Ectodermal cell (in vitro differentiated cells): ENCODE measurements around the gene LILRA2.
"Not testable (repeated sequence)": the region's sequence is repeated elsewhere in the genome, so short reads cannot be mapped to it uniquely, and the experiment has no call there.

Source experiments
- H3K27ac ChIP-seq: 2 replicates; pipeline ENCODE4 v1.7.0; 2013; ENCODE audit warnings: mild to moderate bottlenecking, low read depth, low read length; ENCODE audit not compliant: insufficient read depth, poor library complexity, severe bottlenecking
- H3K27me3 ChIP-seq: 2 replicates; pipeline ENCODE4 v1.7.0; 2013; ENCODE audit warnings: mild to moderate bottlenecking, low read length; ENCODE audit not compliant: insufficient read depth, control insufficient read depth, poor library complexity, severe bottlenecking
- H3K36me3 ChIP-seq: one replicate; pipeline ENCODE4 v1.7.0; 2013; ENCODE audit warnings: low read length; ENCODE audit not compliant: control insufficient read depth, insufficient read depth
- H3K4me1 ChIP-seq: one replicate; pipeline ENCODE4 v1.7.0; 2013; ENCODE audit warnings: low read length; ENCODE audit not compliant: control insufficient read depth, insufficient read depth
- H3K4me3 ChIP-seq: 2 replicates; pipeline ENCODE4 v1.7.0; 2013; ENCODE audit warnings: low read depth, low read length, control low read depth; ENCODE audit not compliant: insufficient read depth
- H3K9me3 ChIP-seq: 2 replicates; pipeline ENCODE4 v1.7.0; 2013; ENCODE audit warnings: mild to moderate bottlenecking, low read length, moderate library complexity; ENCODE audit not compliant: control insufficient read depth
- WGBS, 2 experiments: methylation state at CpG; one replicate each; pipeline ENCODE4 v1.1.7; 2013; ENCODE audit warnings: missing lambda C conversion rate in 2 of 2; 5-methylcytosine and 5-hydroxymethylcytosine counted together

Gene LILRA2

DNA sequence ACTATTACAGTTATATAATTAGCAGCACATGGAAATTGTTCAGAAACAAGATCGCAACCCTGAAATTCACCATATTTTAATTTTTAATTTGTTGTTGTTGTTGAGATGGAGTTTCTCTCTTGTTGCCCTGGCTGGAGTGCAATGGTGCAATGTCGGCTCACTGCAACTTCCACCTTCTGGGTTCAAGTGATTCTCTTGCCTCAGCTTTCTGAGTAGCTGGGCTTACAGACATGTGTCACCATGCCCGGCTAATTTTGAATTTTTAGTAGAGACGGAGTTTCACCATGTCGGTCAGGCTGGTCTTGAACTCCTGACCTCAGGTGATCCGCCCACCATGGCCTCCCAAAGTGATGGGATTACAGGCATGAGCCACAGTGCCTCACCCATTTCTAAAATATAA is 10.4 kb upstream of the LILRA2 start:
- not testable (repeated sequence) for H3K4me3 ChIP-seq, H3K27me3 ChIP-seq, H3K36me3 ChIP-seq, H3K9me3 ChIP-seq, H3K27ac ChIP-seq, H3K4me1 ChIP-seq
- 90 to 95% methylated on average over 5 to 6 of the region's 6 CpGs for WGBS, 2 experiments

DNA sequence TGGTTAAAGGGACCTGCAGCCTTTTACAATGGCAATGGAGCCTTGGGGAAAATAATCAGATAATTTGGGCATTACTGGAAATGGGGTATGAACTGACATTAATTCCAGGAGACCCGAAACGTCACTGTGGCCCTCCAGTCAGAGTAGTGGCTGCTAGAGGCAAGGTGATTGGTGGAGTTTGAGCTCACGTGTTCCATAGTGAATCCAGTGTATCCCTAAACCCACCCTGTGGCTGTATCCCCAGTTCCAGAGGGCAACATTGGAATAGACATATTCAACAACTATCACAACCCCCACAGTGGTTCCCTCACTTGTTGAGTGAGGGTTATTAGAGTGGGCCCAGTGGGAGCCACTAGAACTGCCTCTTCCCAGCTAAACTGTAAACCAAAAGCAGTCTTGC is 3.3 kb upstream of the LILRA2 start:
- WGBS, 2 experiments, result 35 to 47% methylated on average over 3 of the region's 3 CpGs

DNA sequence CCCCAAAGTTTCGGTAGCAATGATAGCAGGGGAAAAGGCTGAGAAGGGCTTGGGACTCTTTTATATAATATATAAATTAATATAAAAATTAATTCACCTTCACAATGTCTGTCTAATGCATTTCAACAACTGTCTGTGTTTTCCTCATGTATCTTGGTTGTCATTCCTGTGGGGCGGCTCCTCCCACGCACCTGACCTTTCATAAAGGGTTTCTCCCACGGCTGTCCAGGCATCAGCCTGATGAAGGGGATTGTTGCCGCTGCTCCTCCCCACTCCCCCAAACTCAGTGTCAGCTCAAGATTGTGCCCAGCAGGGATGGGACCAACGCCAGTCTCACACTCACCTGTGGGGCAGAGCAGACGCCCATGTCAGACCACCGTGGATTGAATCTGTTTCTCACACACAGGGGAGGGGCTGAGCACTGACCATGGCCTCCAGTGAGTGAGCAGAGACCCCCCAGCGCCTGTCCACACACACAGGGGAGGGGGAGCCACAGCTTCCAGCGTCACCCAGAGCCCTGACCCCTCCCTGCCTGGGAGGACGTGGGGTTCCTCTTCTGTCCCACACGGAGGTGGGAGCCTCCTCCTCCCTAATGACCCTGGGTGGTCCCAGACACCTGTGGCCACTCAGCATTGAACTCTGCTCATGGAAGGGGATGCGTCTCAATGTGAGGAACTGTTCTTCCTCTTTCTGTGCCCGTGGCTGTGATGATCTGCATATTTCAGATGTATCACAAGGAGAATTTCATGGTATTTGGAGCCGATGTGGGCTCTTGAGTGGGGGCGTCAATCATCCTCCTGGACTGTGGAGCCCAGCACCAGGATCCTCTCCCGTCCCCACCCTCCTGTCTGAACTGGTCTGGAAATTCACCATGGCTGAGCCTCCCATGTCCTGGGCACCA is 1.6 kb upstream of the LILRA2 start:
- 65% methylated on average over 15 to 16 of the region's 17 CpGs for WGBS, 2 experiments
- H3K4me3 ChIP-seq, H3K27me3 ChIP-seq, H3K27ac ChIP-seq, H3K9me3 ChIP-seq, H3K36me3 ChIP-seq, H3K4me1 ChIP-seq: not testable (repeated sequence)

More for the DNA sequence above, 3.3 kb upstream of the LILRA2 start:
- Histone ChIP-seq H3K4me3 (no peak overlapping the region), H3K9me3 (peaks cover 3% of the 10 kb centered on the region), H3K27ac (no peak overlapping the region), H3K4me1 (no peaks in the 10 kb centered on the region), H3K36me3 (no peaks in the 10 kb centered on the region), H3K27me3 (no peaks in the 10 kb centered on the region)

DNA sequence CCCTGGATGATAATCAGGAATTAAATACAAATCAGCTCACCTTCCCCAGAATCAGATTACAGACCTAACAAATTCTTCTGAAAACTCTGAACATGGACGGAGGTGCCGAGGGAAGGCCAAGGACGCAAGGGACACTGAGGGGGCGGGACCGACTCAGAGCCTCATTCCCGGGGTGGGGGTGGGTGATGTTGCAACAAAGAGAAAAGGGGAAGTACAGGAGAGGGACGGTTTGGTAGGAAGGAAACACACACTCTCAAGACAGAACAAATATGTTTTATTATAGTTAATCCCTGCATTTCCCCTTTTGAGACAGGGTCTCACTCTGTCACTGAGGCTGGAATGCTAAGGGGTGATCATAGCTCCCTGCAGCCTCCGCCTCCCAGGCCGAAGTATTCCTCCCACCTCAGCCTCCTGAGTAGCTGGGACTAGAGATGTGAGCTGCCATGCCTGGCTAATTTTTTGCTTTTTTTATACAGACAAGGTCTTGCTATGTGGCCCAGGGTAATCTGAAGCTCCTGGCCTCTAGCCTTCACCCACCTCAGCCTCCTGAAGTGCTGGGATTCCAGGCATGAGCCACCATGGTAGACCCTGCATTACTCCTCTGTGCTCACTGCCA is 786 bp upstream of the LILRA2 start:
- H3K9me3 ChIP-seq, result peaks cover 3% of the 10 kb centered on the region
- no peak overlapping the region for H3K4me3 ChIP-seq
- H3K36me3 ChIP-seq, result no peaks in the 10 kb centered on the region
- WGBS, 2 experiments, result 87 to 88% methylated on average over 8 to 9 of the region's 9 CpGs
- H3K27ac ChIP-seq, result no peak overlapping the region
- H3K4me1 ChIP-seq, result no peaks in the 10 kb centered on the region
- H3K27me3 ChIP-seq, result no peaks in the 10 kb centered on the region

DNA sequence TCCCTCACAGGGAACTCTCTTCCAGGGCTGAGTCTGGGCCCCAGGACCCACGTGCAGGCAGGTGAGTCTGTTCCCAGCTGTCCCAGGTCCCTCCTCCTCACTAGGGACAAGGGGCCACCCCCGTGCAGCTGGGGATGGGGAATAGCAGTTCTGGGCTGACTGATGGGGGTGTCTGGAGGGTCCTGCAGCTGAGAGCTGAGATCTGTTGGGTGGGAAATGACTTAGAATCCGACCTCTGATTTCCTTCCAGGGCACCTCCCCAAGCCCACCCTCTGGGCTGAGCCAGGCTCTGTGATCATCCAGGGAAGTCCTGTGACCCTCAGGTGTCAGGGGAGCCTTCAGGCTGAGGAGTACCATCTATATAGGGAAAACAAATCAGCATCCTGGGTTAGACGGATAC is 461 bp downstream of the LILRA2 start:
- H3K4me1 ChIP-seq, result no peaks in the 10 kb centered on the region

DNA sequence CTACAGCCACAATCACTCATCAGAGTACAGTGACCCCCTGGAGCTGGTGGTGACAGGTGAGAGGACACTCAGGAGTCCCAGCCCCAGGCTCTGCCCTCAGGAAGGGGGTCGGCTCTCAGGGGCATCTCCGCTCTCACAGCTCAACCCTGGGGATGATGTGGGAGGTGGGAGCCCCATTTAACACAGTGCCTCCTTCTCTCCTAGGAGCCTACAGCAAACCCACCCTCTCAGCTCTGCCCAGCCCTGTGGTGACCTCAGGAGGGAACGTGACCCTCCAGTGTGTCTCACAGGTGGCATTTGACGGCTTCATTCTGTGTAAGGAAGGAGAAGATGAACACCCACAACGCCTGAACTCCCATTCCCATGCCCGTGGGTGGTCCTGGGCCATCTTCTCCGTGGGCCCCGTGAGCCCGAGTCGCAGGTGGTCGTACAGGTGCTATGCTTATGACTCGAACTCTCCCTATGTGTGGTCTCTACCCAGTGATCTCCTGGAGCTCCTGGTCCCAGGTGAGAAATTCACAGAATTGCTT is 1.0 kb downstream of the LILRA2 start:
- H3K27me3 ChIP-seq, result no peaks in the 10 kb centered on the region
- no peaks in the 10 kb centered on the region for H3K36me3 ChIP-seq
- H3K4me1 ChIP-seq, result no peaks in the 10 kb centered on the region
- no peak overlapping the region for H3K4me3 ChIP-seq
- no peak overlapping the region for H3K27ac ChIP-seq
- H3K9me3 ChIP-seq, result peaks cover 3% of the 10 kb centered on the region
- WGBS, 2 experiments, result 73% methylated on average over 12 of the region's 12 CpGs

More for the DNA sequence above, 461 bp downstream of the LILRA2 start:
- Histone ChIP-seq H3K27ac (no peak overlapping the region), H3K9me3 (peaks cover 3% of the 10 kb centered on the region), H3K27me3 (no peaks in the 10 kb centered on the region), H3K4me3 (no peak overlapping the region), H3K36me3 (no peaks in the 10 kb centered on the region)
- 42 to 44% methylated on average over 4 of the region's 4 CpGs for WGBS, 2 experiments

DNA sequence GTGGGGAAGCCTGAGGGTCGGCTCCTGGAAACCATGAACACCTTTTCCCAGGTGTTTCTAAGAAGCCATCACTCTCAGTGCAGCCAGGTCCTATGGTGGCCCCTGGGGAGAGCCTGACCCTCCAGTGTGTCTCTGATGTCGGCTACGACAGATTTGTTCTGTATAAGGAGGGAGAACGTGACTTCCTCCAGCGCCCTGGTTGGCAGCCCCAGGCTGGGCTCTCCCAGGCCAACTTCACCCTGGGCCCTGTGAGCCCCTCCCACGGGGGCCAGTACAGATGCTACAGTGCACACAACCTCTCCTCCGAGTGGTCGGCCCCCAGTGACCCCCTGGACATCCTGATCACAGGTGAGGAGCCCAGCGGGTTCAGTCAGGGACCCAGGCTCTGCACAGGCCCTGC is 1.6 kb downstream of the LILRA2 start:
- H3K36me3 ChIP-seq, H3K4me1 ChIP-seq, H3K27ac ChIP-seq, H3K4me3 ChIP-seq, H3K9me3 ChIP-seq, H3K27me3 ChIP-seq: not testable (repeated sequence)
- 70 to 74% methylated on average over 9 of the region's 9 CpGs for WGBS, 2 experiments

DNA sequence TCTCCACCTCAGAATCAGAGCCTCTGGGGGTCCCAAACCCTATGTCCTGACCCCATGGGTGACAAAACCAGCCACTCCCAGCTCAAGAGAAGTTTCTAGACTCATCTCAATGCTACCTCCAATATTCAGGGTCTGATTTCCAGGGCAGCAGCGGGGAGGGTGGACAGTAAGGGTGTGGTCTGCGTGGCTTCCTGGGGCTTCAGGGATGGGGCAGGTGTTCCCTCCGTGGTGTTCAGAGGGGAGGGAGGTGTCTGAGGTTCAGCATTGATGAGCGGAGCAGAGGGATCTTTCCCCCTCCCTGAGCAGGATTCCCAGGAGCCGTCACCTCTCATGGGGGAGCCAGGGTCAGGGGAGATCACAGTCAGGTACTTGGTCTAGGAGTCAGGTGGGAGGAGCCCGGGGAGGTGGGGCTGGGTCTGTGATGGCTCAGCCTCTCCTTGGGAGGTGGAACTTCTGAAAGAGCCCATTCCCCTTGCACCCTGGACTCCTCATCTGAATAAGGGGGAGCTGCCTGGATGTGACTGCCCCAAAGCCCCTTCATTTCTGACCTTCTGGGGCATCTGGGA is 2.9 kb downstream of the LILRA2 start:
- Histone ChIP-seq H3K36me3 (no peaks in the 10 kb centered on the region), H3K27ac (no peak overlapping the region), H3K9me3 (peaks cover 3% of the 10 kb centered on the region), H3K4me3 (no peak overlapping the region), H3K4me1 (no peaks in the 10 kb centered on the region), H3K27me3 (no peaks in the 10 kb centered on the region)
- 58 to 62% methylated on average over 6 of the region's 6 CpGs for WGBS, 2 experiments

DNA sequence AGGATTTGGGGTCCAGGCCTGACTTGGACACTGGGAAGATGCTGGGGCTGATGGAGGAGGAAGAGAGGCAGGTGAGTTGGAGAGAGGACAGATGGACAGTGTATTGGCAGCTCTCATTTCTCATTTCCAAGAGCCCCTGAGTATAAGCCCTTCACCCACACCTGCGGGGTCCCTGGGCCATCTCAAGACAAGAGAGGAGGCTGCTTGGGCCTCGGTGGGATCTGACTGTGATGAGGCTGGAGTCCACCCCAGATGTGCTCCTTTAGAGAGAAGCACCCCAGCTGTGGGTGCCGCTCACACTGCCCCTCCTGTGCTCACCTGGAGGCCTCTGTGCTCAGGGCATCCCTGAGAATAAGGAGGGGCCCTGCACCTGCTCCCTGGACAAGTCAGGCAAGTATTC is 3.7 kb downstream of the LILRA2 start:
- peaks cover 3% of the 10 kb centered on the region for H3K9me3 ChIP-seq
- no peaks in the 10 kb centered on the region for H3K4me1 ChIP-seq
- H3K36me3 ChIP-seq, result no peaks in the 10 kb centered on the region
- H3K4me3 ChIP-seq, result no peak overlapping the region
- no peaks in the 10 kb centered on the region for H3K27me3 ChIP-seq
- WGBS, 2 experiments, result 66 to 67% methylated on average over 3 of the region's 3 CpGs
- H3K27ac ChIP-seq, result no peak overlapping the region

DNA sequence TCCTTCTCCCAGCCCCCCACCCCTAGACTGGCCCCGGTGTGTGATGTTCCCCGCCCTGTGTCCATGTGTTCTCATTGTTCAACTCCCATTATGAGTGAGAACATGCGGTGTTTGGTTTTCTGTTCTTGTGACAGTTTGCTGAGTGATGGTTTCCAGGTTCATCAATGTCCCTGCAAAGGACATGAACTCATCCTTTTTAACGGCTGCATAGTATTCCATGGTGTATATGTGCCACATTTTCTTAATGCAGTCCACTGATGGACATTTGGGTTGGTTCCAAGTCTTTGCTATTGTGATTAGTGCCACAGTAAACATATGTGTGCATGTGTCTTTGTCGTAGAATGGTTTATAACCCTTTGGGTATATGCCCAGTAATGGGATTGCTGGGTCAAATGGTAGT is 4.7 kb downstream of the LILRA2 start:
- not testable (repeated sequence) for H3K36me3 ChIP-seq, H3K9me3 ChIP-seq, H3K27me3 ChIP-seq, H3K4me3 ChIP-seq, H3K27ac ChIP-seq, H3K4me1 ChIP-seq
- 79 to 81% methylated on average over 5 of the region's 5 CpGs for WGBS, 2 experiments
